ENCODE results near the gene TMEM170A. TPM values are rescaled to one million over a fixed set of nuclear protein-coding genes. Genes with fewer than 3 reads are reported as not detected.
"Not testable (repeated sequence)": the region's sequence is repeated elsewhere in the genome, so short reads cannot be mapped to it uniquely, and the experiment has no call there.

Gene TMEM170A
- total and polyA plus RNA-seq, 2 of the 13 experiments (the other 11 are each of a cell fraction or from before 2014, with no cell fraction given) = 35.7 to 39.7 TPM

- peaks cover 81% of the 10 kb centered on the region for H3K79me2 ChIP-seq (ENCODE audit: insufficient read depth, low read length)
- FAIRE-seq; intact Hi-C loops (cut with micrococcal nuclease; ENCODE audit: unreplicated experiment); in situ Hi-C loops (cut with HindIII; ENCODE audit: extremely low pct_ligation_motif_present, low pct_unique_long_range_greater_than_20kb); ATAC-seq; H3K9me3 ChIP-seq (ENCODE audit: low read length); H3K36me3 ChIP-seq (replicated peaks in 1 of 2; ENCODE audit: control insufficient read depth in 1 of 2, insufficient read depth in 2 of 2, low read length in 2 of 2); H4K20me1 ChIP-seq (ENCODE audit: insufficient read depth, low read length); H3K27me3 ChIP-seq (ENCODE audit: control insufficient read depth in 1 of 2, insufficient read depth in 2 of 2, low read length in 2 of 2); BruUV-seq (replicated peaks); CTCF ChIA-PET (ENCODE audit: low intra/inter-chr PET ratio, low total read pairs); H3K9ac ChIP-seq (ENCODE audit: insufficient read depth, low read depth, low read length); H3K4me3 ChIP-seq (replicated peaks in 1 of 3; ENCODE audit: insufficient read depth in 1 of 3, low read depth in 2 of 3, low read length in 3 of 3); POLR2A ChIA-PET; H2AFZ ChIP-seq (ENCODE audit: low read length): not testable (repeated sequence)
- TF ChIP-seq ZNF768 (CRISPR knock-in tag; IDR thresholded peaks at IDR 0.05) = peak; percentile 31; the same call in 1 of the 2 replicates
- TF ChIP-seq ZNF3 (CRISPR knock-in tag; IDR thresholded peaks at IDR 0.05) = 0 out of 2 replicates have a peak, but pooled peaks have one; percentile 7
- TF ChIP-seq NCOA2 (CRISPR knock-in tag; IDR thresholded peaks at IDR 0.05) = 0 out of 2 replicates have a peak, but pooled peaks have one; percentile 5
- 0 out of 2 replicates have a peak, but pooled peaks have one; percentile 19 for TF ChIP-seq FOSL2 (CRISPR knock-in tag; IDR thresholded peaks at IDR 0.05)
- 0 out of 2 replicates have a peak, but pooled peaks have one; percentile 21 for TF ChIP-seq NAIF1 (CRISPR knock-in tag; IDR thresholded peaks at IDR 0.05; ENCODE audit: borderline replicate concordance)
- TF ChIP-seq ZNF121 (CRISPR knock-in tag; IDR thresholded peaks at IDR 0.05) = peak; percentile 95
- peak; percentile 24 for TF ChIP-seq TEAD3 (CRISPR knock-in tag; optimal IDR thresholded peaks at IDR 0.05; ENCODE audit: borderline replicate concordance)
- 0 out of 2 replicates have a peak, but pooled peaks have one; percentile 22 for TF ChIP-seq HDAC2 (CRISPR knock-in tag; IDR thresholded peaks at IDR 0.05)
- TF ChIP-seq KDM1A (CRISPR knock-in tag; IDR thresholded peaks at IDR 0.05) = 0 out of 2 replicates have a peak, but pooled peaks have one; percentile 36
- WGBS (ENCODE audit: low lambda C conversion rate) = 70% methylated on average over 2 of the region's 2 CpGs
- peak; percentile 31 for DNase-seq (ENCODE audit: low spot score)
- peak overlapping the region; percentile 43 for H3K27ac ChIP-seq (ENCODE audit: extremely low read length, insufficient read depth, low read length)
- peaks cover 96% of the 10 kb centered on the region for H3K4me1 ChIP-seq (ENCODE audit: insufficient read depth, low read length)
- 0 out of 2 replicates have a peak overlapping the region, but pooled peaks have one; percentile 4 for H3K4me2 ChIP-seq (ENCODE audit: low read depth, low read length)
Observed at GRCh38 chr16:75426524-75426923, 38.0 kb downstream of the TMEM170A start.

- DNase-seq (ENCODE audit: low spot score) (peak; percentile 78), ATAC-seq (peak; percentile 88), FAIRE-seq (peak; percentile 51)
- H3K9ac ChIP-seq (ENCODE audit: insufficient read depth, low read depth, low read length) = peak overlapping the region; percentile 62
- H4K20me1 ChIP-seq (ENCODE audit: insufficient read depth, low read length); intact Hi-C loops (cut with micrococcal nuclease; ENCODE audit: unreplicated experiment); H2AFZ ChIP-seq (ENCODE audit: low read length); H3K9me3 ChIP-seq (ENCODE audit: low read length); in situ Hi-C loops (cut with HindIII; ENCODE audit: extremely low pct_ligation_motif_present, low pct_unique_long_range_greater_than_20kb); BruUV-seq (replicated peaks); H3K27me3 ChIP-seq (ENCODE audit: control insufficient read depth in 1 of 2, insufficient read depth in 2 of 2, low read length in 2 of 2); CTCF ChIA-PET (ENCODE audit: low intra/inter-chr PET ratio, low total read pairs); H3K36me3 ChIP-seq (replicated peaks in 1 of 2; ENCODE audit: control insufficient read depth in 1 of 2, insufficient read depth in 2 of 2, low read length in 2 of 2): not testable (repeated sequence)
- POLR2A ChIA-PET = interaction anchor here (3.5 kb wide), 1 partner anchor 9 kb away, joined by 12 read pairs; the partner anchor contains the start of gene CFDP1
- H3K4me3 ChIP-seq (replicated peaks in 1 of 3; ENCODE audit: insufficient read depth in 1 of 3, low read depth in 2 of 3, low read length in 3 of 3) = peak overlapping the region; percentile 34 to 52 (median 49)
- H3K27ac ChIP-seq (ENCODE audit: extremely low read length, insufficient read depth, low read length) = peak overlapping the region; percentile 85
- H3K4me2 ChIP-seq (ENCODE audit: low read depth, low read length) = peak overlapping the region; percentile 72
- peaks cover 84% of the 10 kb centered on the region for H3K79me2 ChIP-seq (ENCODE audit: insufficient read depth, low read length)
- WGBS (ENCODE audit: low lambda C conversion rate) = 9% methylated on average over 18 of the region's 18 CpGs
- H3K4me1 ChIP-seq (ENCODE audit: insufficient read depth, low read length) = peaks cover 89% of the 10 kb centered on the region
- TF ChIP-seq RXRA (CRISPR knock-in tag; IDR thresholded peaks at IDR 0.05) (peak; percentile 24; the same call in 1 of the 2 replicates), ASH2L (IDR thresholded peaks at IDR 0.05; ENCODE audit: insufficient read length, low read depth, low read length) (peak; percentile 72), ZGPAT (CRISPR knock-in tag; IDR thresholded peaks at IDR 0.05) (peak; percentile 33; the same call in 1 of the 2 replicates), KDM5B (CRISPR knock-in tag; IDR thresholded peaks at IDR 0.05; ENCODE audit: borderline replicate concordance) (0 out of 2 replicates have a peak, but pooled peaks have one; percentile 29), ZNF770 (CRISPR knock-in tag; IDR thresholded peaks at IDR 0.05) (0 out of 2 replicates have a peak, but pooled peaks have one; percentile 12), ZBTB7B (CRISPR knock-in tag; IDR thresholded peaks at IDR 0.05) (0 out of 2 replicates have a peak, but pooled peaks have one; percentile 18)
Observed at GRCh38 chr16:75424105-75424762, 40.3 kb downstream of the TMEM170A start.
